Stomach (tissue), 4 donors: ENCODE results near the gene NOL12.

Experiments
- EP300 ChIP-seq: sonication (generic); formaldehyde crosslinking; IDR thresholded peaks from one replicate; pipeline ENCODE4 v1.6.1; 2017; ENCODE audit warnings: antibody characterized with exemption
- TF ChIP-seq, protein P1 (sequence below), 7 experiments: fragments of 450-650 bp in 4 of 7; fragments of 200-600 bp in 3 of 7; sonication (generic) in 3 of 7; IDR thresholded peaks; one replicate each; pipeline ENCODE4 v1.5.1; 2016 to 2019; ENCODE audit warnings: antibody characterized with exemption in 7 of 7, control low read depth in 2 of 7, mild to moderate bottlenecking in 1 of 7

DNA sequence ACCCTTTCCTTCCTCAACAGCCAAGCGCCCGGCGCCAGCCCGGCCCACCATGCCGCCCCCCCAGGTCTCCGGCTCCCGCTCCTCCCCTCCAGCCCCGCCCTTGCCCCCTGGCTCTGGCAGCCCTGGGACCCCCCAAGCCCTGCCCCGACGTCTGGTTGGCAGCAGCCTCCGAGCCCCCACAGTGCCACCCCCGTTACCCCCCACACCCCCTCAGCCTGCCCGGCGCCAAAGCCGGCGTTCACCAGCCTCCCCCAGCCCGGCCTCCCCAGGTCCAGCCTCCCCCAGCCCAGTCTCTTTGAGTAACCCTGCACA, 30.9 kb upstream of the NOL12 start:
- no peak for TF ChIP-seq EP300
- TF ChIP-seq, protein P1, sequence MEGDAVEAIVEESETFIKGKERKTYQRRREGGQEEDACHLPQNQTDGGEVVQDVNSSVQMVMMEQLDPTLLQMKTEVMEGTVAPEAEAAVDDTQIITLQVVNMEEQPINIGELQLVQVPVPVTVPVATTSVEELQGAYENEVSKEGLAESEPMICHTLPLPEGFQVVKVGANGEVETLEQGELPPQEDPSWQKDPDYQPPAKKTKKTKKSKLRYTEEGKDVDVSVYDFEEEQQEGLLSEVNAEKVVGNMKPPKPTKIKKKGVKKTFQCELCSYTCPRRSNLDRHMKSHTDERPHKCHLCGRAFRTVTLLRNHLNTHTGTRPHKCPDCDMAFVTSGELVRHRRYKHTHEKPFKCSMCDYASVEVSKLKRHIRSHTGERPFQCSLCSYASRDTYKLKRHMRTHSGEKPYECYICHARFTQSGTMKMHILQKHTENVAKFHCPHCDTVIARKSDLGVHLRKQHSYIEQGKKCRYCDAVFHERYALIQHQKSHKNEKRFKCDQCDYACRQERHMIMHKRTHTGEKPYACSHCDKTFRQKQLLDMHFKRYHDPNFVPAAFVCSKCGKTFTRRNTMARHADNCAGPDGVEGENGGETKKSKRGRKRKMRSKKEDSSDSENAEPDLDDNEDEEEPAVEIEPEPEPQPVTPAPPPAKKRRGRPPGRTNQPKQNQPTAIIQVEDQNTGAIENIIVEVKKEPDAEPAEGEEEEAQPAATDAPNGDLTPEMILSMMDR (IDR thresholded peaks at IDR 0.05): no peak
